K562 (cell line): ENCODE data around the gene DENND1A. TPM values are rescaled to one million over a fixed set of nuclear protein-coding genes. Genes with fewer than 3 reads are reported as not detected.

Experiments used
- ATAC-seq: fragments of 200-7000 bp; cut with Tn5 transposase; 3 replicates; pipeline ENCODE4 v1.9.1; 2020; ENCODE audit warnings: moderate library complexity
- BruUV-seq: library from RNA; stranded (reverse); fragments of 400-500 nt; replicated peaks from 2 replicates; lab custom pipeline; 2021; lab: Mats Ljungman, UMichigan
- CTCF ChIA-PET: fragments of 300-600 bp; formaldehyde crosslinking; extraction: SDS; loops from one replicate; lab custom pipeline; 2021; ENCODE audit warnings: low intra/inter-chr PET ratio; lab: Yijun Ruan, JAX
- POLR2A ChIA-PET: fragments of 300-600, 350-650 bp; sonication (Branson Sonifier 250); formaldehyde crosslinking; extraction: SDS; loops from one replicate; lab custom pipeline; 2021; ENCODE audit warnings: antibody characterized with exemption, inconsistent platforms; lab: Yijun Ruan, JAX
- DNase-seq, 4 experiments: peaks; one replicate each; pipeline versions ENCODE4 v3.0.0 to v3.0.0-alpha.2; 2011 to 2018; ENCODE audit warnings: low spot score in 3 of 4, mixed read lengths in 3 of 4; ENCODE audit errors: extremely low read depth in 1 of 4
- FAIRE-seq: peaks from 2 replicates; lab custom pipeline; 2011; peaks lifted over from hg19 to GRCh38; lab: Jason Lieb, UNC
- H2AFZ ChIP-seq: 2 replicates; pipeline ENCODE4 v1.6.0; 2011; ENCODE audit warnings: low read depth, low read length, control low read depth, inconsistent platforms
- H3K27ac ChIP-seq: fragments of 200-600 bp; 3 replicates; pipeline ENCODE4 v1.8.0; 2011; ENCODE audit warnings: low read depth, mild to moderate bottlenecking, control low read depth, inconsistent platforms, low read length, moderate library complexity, mixed read lengths; ENCODE audit errors: extremely low read depth
- H3K27me3 ChIP-seq, 2 experiments: fragments of 300-600 bp in 1 of 2; 2 replicates in 1 of 2; 3 replicates in 1 of 2; pipeline versions ENCODE4 v1.6.0 to v1.8.0; 2011; ENCODE audit warnings: inconsistent platforms in 2 of 2, low read length in 2 of 2, mild to moderate bottlenecking in 1 of 2, mixed read lengths in 1 of 2, moderate library complexity in 1 of 2; ENCODE audit not compliant: control insufficient read depth in 2 of 2, insufficient read depth in 2 of 2
- H3K36me3 ChIP-seq: fragments of 300-600 bp; 3 replicates; pipeline ENCODE4 v1.8.0; 2011; ENCODE audit warnings: mild to moderate bottlenecking, low read length, inconsistent platforms; ENCODE audit not compliant: control insufficient read depth, insufficient read depth
- H3K4me1 ChIP-seq, 2 experiments: fragments of 200-600 bp in 1 of 2; replicated peaks in 1 of 2; 2 replicates in 1 of 2; 3 replicates in 1 of 2; pipeline versions ENCODE4 v1.5.1 to v1.8.0; 2011; ENCODE audit warnings: inconsistent platforms in 2 of 2, low read length in 2 of 2, mild to moderate bottlenecking in 1 of 2, mixed read lengths in 1 of 2, moderate library complexity in 1 of 2; ENCODE audit not compliant: control insufficient read depth in 2 of 2, insufficient read depth in 2 of 2
- H3K4me2 ChIP-seq: 2 replicates; pipeline ENCODE4 v1.6.1; 2011; ENCODE audit warnings: low read length, control low read depth, inconsistent platforms, mixed read lengths; ENCODE audit not compliant: insufficient read depth
- H3K4me3 ChIP-seq: fragments of 200-600 bp; sonication (generic), shearing (Covaris generic); 2 replicates; pipeline ENCODE4 v1.5.1; 2016; ENCODE audit warnings: control low read depth, inconsistent platforms
- H3K79me2 ChIP-seq: fragments of 200-600 bp; 3 replicates; pipeline ENCODE4 v1.8.0; 2011; ENCODE audit warnings: low read length, inconsistent platforms; ENCODE audit not compliant: control insufficient read depth, insufficient read depth
- H3K9ac ChIP-seq, 2 experiments: 2 replicates each; pipeline versions ENCODE4 v1.6.0 to v1.6.1; 2011; ENCODE audit warnings: low read depth in 2 of 2, low read length in 2 of 2, control low read depth in 1 of 2, inconsistent platforms in 1 of 2, mild to moderate bottlenecking in 1 of 2, mixed read lengths in 1 of 2; ENCODE audit not compliant: insufficient read depth in 1 of 2
- H3K9me1 ChIP-seq: one replicate; pipeline ENCODE4 v1.6.0; 2011; ENCODE audit warnings: inconsistent platforms, mild to moderate bottlenecking, low read length, moderate library complexity; ENCODE audit not compliant: control insufficient read depth, insufficient read depth
- H3K9me3 ChIP-seq: replicated peaks from 2 replicates; pipeline ENCODE4 v1.5.1; 2011; ENCODE audit warnings: low read depth, low read length, inconsistent platforms; ENCODE audit not compliant: control insufficient read depth, insufficient read depth
- H4K20me1 ChIP-seq: replicated peaks from 2 replicates; pipeline ENCODE4 v1.6.1; 2011; ENCODE audit warnings: low read length, inconsistent platforms, mixed read lengths; ENCODE audit not compliant: control insufficient read depth, insufficient read depth
- CREBBP ChIP-seq: IDR thresholded peaks from one replicate; pipeline ENCODE4 v1.6.1; 2012; ENCODE audit warnings: low read depth, mild to moderate bottlenecking, control low read depth, inconsistent platforms, low read length
- GTF3C2 ChIP-seq: IDR thresholded peaks from 3 replicates; pipeline ENCODE4 v1.6.1; 2011; ENCODE audit warnings: borderline replicate concordance, mild to moderate bottlenecking, moderate library complexity; ENCODE audit not compliant: insufficient read length; ENCODE audit errors: extremely low read depth
- ILF3 ChIP-seq: fragments of 450-650 bp; IDR thresholded peaks from 2 replicates; pipeline ENCODE4 v1.6.1; 2018; ENCODE audit warnings: antibody characterized with exemption, mild to moderate bottlenecking, moderate library complexity, borderline replicate concordance
- JUND ChIP-seq, 2 experiments: IDR thresholded peaks; 2 replicates in 1 of 2; 3 replicates in 1 of 2; pipeline ENCODE4 v1.6.1; 2011; ENCODE audit warnings: borderline replicate concordance in 2 of 2, low read depth in 2 of 2, low read length in 2 of 2, improper control_type of control experiment in 1 of 2, missing biosample characterization in 1 of 2, missing genetic modification characterization in 1 of 2, missing genetic modification reagents in 1 of 2
- KHSRP ChIP-seq: fragments of 450-650 bp; IDR thresholded peaks from 2 replicates; pipeline ENCODE4 v1.6.1; 2017
- MEF2A ChIP-seq: IDR thresholded peaks from 2 replicates; pipeline ENCODE4 v1.6.1; 2011; ENCODE audit warnings: low read depth, mild to moderate bottlenecking, low read length, moderate library complexity; ENCODE audit not compliant: control insufficient read depth
- NFATC3 ChIP-seq: fragments of 450-650 bp; IDR thresholded peaks from 2 replicates; pipeline ENCODE4 v1.6.1; 2017; ENCODE audit warnings: mild to moderate bottlenecking
- PHF20 ChIP-seq: fragments of 450-650 bp; IDR thresholded peaks from 2 replicates; pipeline ENCODE4 v1.6.1; 2018; ENCODE audit not compliant: partially characterized antibody
- PTTG1 ChIP-seq: fragments of 450-650 bp; IDR thresholded peaks from 2 replicates; pipeline ENCODE4 v1.6.1; 2016; ENCODE audit warnings: low read depth, mild to moderate bottlenecking, missing genetic modification characterization, missing compliant biosample characterization
- SAP30 ChIP-seq: fragments of 200-600 bp; sonication (generic); IDR thresholded peaks from 2 replicates; pipeline ENCODE4 v1.6.1; 2012; ENCODE audit warnings: borderline replicate concordance, low read depth, mild to moderate bottlenecking, moderate library complexity, low read length, control low read depth, inconsistent platforms; ENCODE audit not compliant: insufficient read depth, poor library complexity, severe bottlenecking
- TBL1XR1 ChIP-seq, 2 experiments: IDR thresholded peaks; 2 replicates each; pipeline ENCODE4 v1.6.1; 2012; ENCODE audit warnings: improper control_type of control experiment in 2 of 2, low read length in 2 of 2, mild to moderate bottlenecking in 1 of 2
- TCF3 ChIP-seq: sonication (generic); formaldehyde crosslinking; IDR thresholded peaks from 2 replicates; pipeline ENCODE4 v1.4.0; 2020; ENCODE audit warnings: mild to moderate bottlenecking, missing genetic modification reagents
- ZNF23 ChIP-seq: fragments of 250-450 bp; sonication (Bioruptor Pico); IDR thresholded peaks from 2 replicates; pipeline ENCODE4 v1.4.0; 2020; ENCODE audit warnings: mild to moderate bottlenecking
- WGBS: fragments of 100-300 bp; shearing (Covaris generic); methylation state at CpG from one replicate; pipeline ENCODE4 v1.1.6; 2016; ENCODE audit warnings: low coverage, mixed read lengths; ENCODE audit not compliant: insufficient coverage; ENCODE audit errors: missing lambda C conversion rate; 5-methylcytosine and 5-hydroxymethylcytosine counted together
- in situ Hi-C: fragments of 300-500 bp; cut with MboI; formaldehyde crosslinking; loops from 4 replicates; pipeline ENCODE4 v1.15.0; 2018; ENCODE audit warnings: inconsistent platforms, mixed read lengths
- intact Hi-C: fragments of 100-400 bp; cut with micrococcal nuclease; formaldehyde crosslinking; loops from 2 replicates; pipeline ENCODE4 v1.14.2; 2022
- polyA plus RNA-seq, 8 experiments: library from polyadenylated mRNA; depleted of rRNA in 4 of 8; stranded (reverse) in 5 of 8; unstranded in 3 of 8; fragments of >200 nt; fragmentation: Nextera tagmentation in 2 of 8; fragmentation: Illumina TruSeq in 1 of 8; extraction: Ambion mirVana in 2 of 8; extraction: Trizol in 1 of 8; gene quantifications; 2 replicates each; pipeline versions ENCODE4 v1.2.1 to v1.2.3, GENCODE V29; 2011 to 2014; ENCODE audit warnings: inconsistent platforms in 1 of 8, missing spikeins in 1 of 8
- total RNA-seq, 7 experiments: library from RNA; depleted of rRNA in 6 of 7; stranded (reverse); fragments of >200 nt in 6 of 7; fragmentation: Illumina TruSeq in 2 of 7; extraction: Trizol in 2 of 7; gene quantifications; 2 replicates each; pipeline versions ENCODE4 v1.2.1 to v1.2.3, GENCODE V29; 2011 to 2021; ENCODE audit warnings: low replicate concordance in 1 of 7
- TF ChIP-seq, protein P1 (sequence below): fragments of 450-650 bp; conservative IDR thresholded peaks from 2 replicates; pipeline ENCODE4 v1.6.1; 2016; ENCODE audit warnings: missing genetic modification characterization, low read depth, mild to moderate bottlenecking, missing compliant biosample characterization, moderate library complexity
- TF ChIP-seq, protein P2 (sequence below): fragments of 450-650 bp; IDR thresholded peaks from 2 replicates; pipeline ENCODE4 v1.6.1; 2014; ENCODE audit warnings: low read depth, mild to moderate bottlenecking, moderate library complexity, borderline replicate concordance

The DENND1A gene
- total and polyA plus RNA-seq, 9 of the 15 experiments (the other 6 are each of a cell fraction or from before 2014, with no cell fraction given): 7.6 to 29.5 (median 15.7) TPM

DNA sequence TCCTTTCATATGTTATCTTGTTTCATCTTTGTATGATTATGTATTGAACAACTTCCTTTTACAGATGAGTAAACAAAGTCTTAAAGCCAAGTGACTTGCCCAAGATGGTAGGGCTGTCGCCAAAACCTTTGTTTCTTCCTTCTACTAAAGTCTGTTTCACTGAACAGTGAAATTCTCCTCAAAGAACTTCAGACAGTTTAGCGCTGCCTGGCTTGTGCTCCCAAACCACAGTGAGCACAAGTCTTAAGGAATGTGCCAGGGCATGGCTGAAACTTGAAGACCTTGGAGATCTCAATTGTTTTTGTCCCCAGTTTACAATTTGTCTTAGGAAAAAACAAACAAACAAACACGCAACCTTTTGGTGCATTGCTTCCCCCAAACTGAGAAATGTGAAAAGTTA lies 300.4 kb downstream of the DENND1A start (continued):
- TF ChIP-seq, protein P1, sequence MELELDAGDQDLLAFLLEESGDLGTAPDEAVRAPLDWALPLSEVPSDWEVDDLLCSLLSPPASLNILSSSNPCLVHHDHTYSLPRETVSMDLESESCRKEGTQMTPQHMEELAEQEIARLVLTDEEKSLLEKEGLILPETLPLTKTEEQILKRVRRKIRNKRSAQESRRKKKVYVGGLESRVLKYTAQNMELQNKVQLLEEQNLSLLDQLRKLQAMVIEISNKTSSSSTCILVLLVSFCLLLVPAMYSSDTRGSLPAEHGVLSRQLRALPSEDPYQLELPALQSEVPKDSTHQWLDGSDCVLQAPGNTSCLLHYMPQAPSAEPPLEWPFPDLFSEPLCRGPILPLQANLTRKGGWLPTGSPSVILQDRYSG (tag): no peak
- TF ChIP-seq MEF2A: no peak
- TF ChIP-seq, protein P2, sequence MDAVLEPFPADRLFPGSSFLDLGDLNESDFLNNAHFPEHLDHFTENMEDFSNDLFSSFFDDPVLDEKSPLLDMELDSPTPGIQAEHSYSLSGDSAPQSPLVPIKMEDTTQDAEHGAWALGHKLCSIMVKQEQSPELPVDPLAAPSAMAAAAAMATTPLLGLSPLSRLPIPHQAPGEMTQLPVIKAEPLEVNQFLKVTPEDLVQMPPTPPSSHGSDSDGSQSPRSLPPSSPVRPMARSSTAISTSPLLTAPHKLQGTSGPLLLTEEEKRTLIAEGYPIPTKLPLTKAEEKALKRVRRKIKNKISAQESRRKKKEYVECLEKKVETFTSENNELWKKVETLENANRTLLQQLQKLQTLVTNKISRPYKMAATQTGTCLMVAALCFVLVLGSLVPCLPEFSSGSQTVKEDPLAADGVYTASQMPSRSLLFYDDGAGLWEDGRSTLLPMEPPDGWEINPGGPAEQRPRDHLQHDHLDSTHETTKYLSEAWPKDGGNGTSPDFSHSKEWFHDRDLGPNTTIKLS: no peak
- TF ChIP-seq PTTG1: no peak
- TF ChIP-seq TCF3 (CRISPR knock-in tag): no peak
- no peak for TF ChIP-seq CREBBP

DNA sequence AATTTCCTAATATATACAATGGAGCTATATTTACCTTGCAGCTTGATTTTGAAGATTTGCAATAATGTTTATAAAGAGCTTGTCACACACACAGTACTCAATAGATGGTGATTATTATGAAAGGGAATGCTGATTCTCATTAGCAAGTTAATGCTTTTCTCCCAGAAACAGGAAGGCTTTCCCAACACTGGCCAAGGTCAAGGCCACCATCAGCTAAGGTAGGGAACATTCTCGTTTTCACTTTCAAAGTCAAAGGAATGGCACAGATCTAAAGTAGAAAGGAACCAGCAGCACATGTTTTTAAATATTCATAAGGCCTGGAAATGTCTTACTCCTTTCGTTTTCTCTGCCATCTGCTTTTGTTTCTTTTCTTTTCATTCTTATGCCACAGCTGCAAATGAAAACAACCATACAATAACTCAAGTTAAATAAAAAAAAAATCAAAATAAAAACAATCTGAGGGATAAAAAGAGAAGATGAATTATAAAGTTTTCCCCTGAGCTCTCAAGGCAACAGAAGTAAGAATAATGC lies 307.1 kb downstream of the DENND1A start:
- CTCF ChIA-PET: no interaction called here
- POLR2A ChIA-PET: interaction anchor here (0.9 kb wide), 1 partner anchor 212 kb away, joined by 3 read pairs; no protein-coding TSS in a partner anchor
- 21% methylated on average over 2 of the region's 2 CpGs for WGBS
- intact Hi-C loops: loop anchor here (10.0 kb wide), 1 partner anchor 58 kb away; no protein-coding TSS in a partner anchor
- no peaks in the 10 kb centered on the region for H3K79me2 ChIP-seq
- no peaks in the 10 kb centered on the region for H3K27me3 ChIP-seq
- in situ Hi-C loops: no loop called here
- peaks cover 0 to 3% of the 10 kb centered on the region in 2 experiments; a peak in 2 of 5 replicates for H3K4me1 ChIP-seq
- no peak overlapping the region for H3K9ac ChIP-seq
- no peaks in the 10 kb centered on the region; the same call in 2 of the 3 replicates for H3K36me3 ChIP-seq
- no peak overlapping the region for H3K4me2 ChIP-seq
- H3K4me3 ChIP-seq: no peak overlapping the region
- BruUV-seq: no TSS peak
- no peaks in the 10 kb centered on the region for H3K9me3 ChIP-seq
- FAIRE-seq (no peak), ATAC-seq (no peak), DNase-seq (no peak)
- no peaks in the 10 kb centered on the region for H4K20me1 ChIP-seq
- no peak overlapping the region for H3K27ac ChIP-seq
- no peaks in the 10 kb centered on the region for H3K9me1 ChIP-seq
- no peak overlapping the region for H2AFZ ChIP-seq
- TF ChIP-seq GTF3C2 (no peak), KHSRP (no peak), NFATC3 (no peak), TBL1XR1 (IDR thresholded peaks at IDR 0.05; ENCODE audit: low read length in 2 of 2) (no peak), CREBBP (no peak), PHF20 (no peak), SAP30 (no peak), JUND (IDR thresholded peaks at IDR 0.05; ENCODE audit: borderline replicate concordance, low read depth, low read length) (no peak), JUND (tag; IDR thresholded peaks at IDR 0.05; ENCODE audit: borderline replicate concordance, low read depth, low read length) (no peak), ZNF23 (CRISPR knock-in tag) (no peak), ILF3 (no peak)
